ENCODE results near the gene PSAPL1.

Gene PSAPL1

GRCh38 chr4:7466904-7467303 lies 32.2 kb upstream of the PSAPL1 start:
- TF ChIP-seq ZBTB7A (IDR thresholded peaks at IDR 0.05; ENCODE audit: low read depth) (no peak), YY1 (IDR thresholded peaks at IDR 0.05; ENCODE audit: low read depth) (no peak), TCF12 (IDR thresholded peaks at IDR 0.05; ENCODE audit: low read depth) (no peak)

- no peak for TF ChIP-seq CEBPB (IDR thresholded peaks at IDR 0.05)
- TF ChIP-seq USF1 (IDR thresholded peaks at IDR 0.05) = peak; percentile 92
- no peak for TF ChIP-seq TCF12 (IDR thresholded peaks at IDR 0.05; ENCODE audit: low read depth)
- TF ChIP-seq NFIC (IDR thresholded peaks at IDR 0.05) = no peak
- TF ChIP-seq FOXM1 (IDR thresholded peaks at IDR 0.05; ENCODE audit: borderline replicate concordance, low read depth) = no peak
- no peak for TF ChIP-seq CREB1 (IDR thresholded peaks at IDR 0.05; ENCODE audit: low read depth)
- no peak for TF ChIP-seq MAX (IDR thresholded peaks at IDR 0.05)
- TF ChIP-seq TAF1 (IDR thresholded peaks at IDR 0.05; ENCODE audit: low read depth) = no peak
- TF ChIP-seq REST (IDR thresholded peaks at IDR 0.05; ENCODE audit: low read depth) = no peak
- TF ChIP-seq TEAD4 (IDR thresholded peaks at IDR 0.05) = peak; percentile 48
- no peak for TF ChIP-seq EP300 (IDR thresholded peaks at IDR 0.05; ENCODE audit: borderline replicate concordance)
- TF ChIP-seq RAD21 (IDR thresholded peaks at IDR 0.05; ENCODE audit: low read depth) = no peak
- TF ChIP-seq YY1 (IDR thresholded peaks at IDR 0.05; ENCODE audit: low read depth) = no peak
- TF ChIP-seq EGR1 (IDR thresholded peaks at IDR 0.05) = no peak
- TF ChIP-seq ZBTB7A (IDR thresholded peaks at IDR 0.05; ENCODE audit: low read depth) = no peak
Measured at GRCh38 chr4:7466215-7466614, 31.5 kb upstream of the PSAPL1 start.

- TF ChIP-seq MAX (IDR thresholded peaks at IDR 0.05) (no peak), CREB1 (IDR thresholded peaks at IDR 0.05; ENCODE audit: low read depth) (no peak), NFIC (IDR thresholded peaks at IDR 0.05) (no peak), REST (IDR thresholded peaks at IDR 0.05; ENCODE audit: low read depth) (no peak), TAF1 (IDR thresholded peaks at IDR 0.05; ENCODE audit: low read depth) (no peak), RAD21 (IDR thresholded peaks at IDR 0.05; ENCODE audit: low read depth) (no peak), USF1 (IDR thresholded peaks at IDR 0.05) (no peak), EP300 (IDR thresholded peaks at IDR 0.05; ENCODE audit: borderline replicate concordance) (no peak), TCF12 (IDR thresholded peaks at IDR 0.05; ENCODE audit: low read depth) (no peak), TEAD4 (IDR thresholded peaks at IDR 0.05) (no peak), EGR1 (IDR thresholded peaks at IDR 0.05) (no peak)
Measured at GRCh38 chr4:7465017-7465416, 30.3 kb upstream of the PSAPL1 start.

GRCh38 chr4:7464259-7464655 lies 29.5 kb upstream of the PSAPL1 start:
- no peak for TF ChIP-seq EP300 (IDR thresholded peaks at IDR 0.05; ENCODE audit: borderline replicate concordance)
- no peak for TF ChIP-seq CREB1 (IDR thresholded peaks at IDR 0.05; ENCODE audit: low read depth)
- no peak for TF ChIP-seq YY1 (IDR thresholded peaks at IDR 0.05; ENCODE audit: low read depth)
- TF ChIP-seq EGR1 (IDR thresholded peaks at IDR 0.05) = no peak
- TF ChIP-seq NFIC (IDR thresholded peaks at IDR 0.05) = no peak
- no peak for TF ChIP-seq TAF1 (IDR thresholded peaks at IDR 0.05; ENCODE audit: low read depth)
- no peak for TF ChIP-seq TEAD4 (IDR thresholded peaks at IDR 0.05)
- TF ChIP-seq REST (IDR thresholded peaks at IDR 0.05; ENCODE audit: low read depth) = no peak
- TF ChIP-seq MAX (IDR thresholded peaks at IDR 0.05) = no peak
- no peak for TF ChIP-seq USF1 (IDR thresholded peaks at IDR 0.05)
